ENCODE measurements around the gene CPEB4.

The CPEB4 gene

GRCh38 chr5:173851595-173852243 lies 36.4 kb upstream of the CPEB4 start:
- Histone ChIP-seq H3K4me1 (ENCODE audit: control insufficient read depth in 1 of 2, insufficient read depth in 2 of 2, low read length in 2 of 2) (no peaks in the 10 kb centered on the region), H3K4me3 (ENCODE audit: low read depth in 1 of 2, low read length in 2 of 2) (no peak overlapping the region), H3K27me3 (ENCODE audit: low read depth, low read length) (no peaks in the 10 kb centered on the region), H3K9me3 (ENCODE audit: control insufficient read depth in 1 of 2, low read length in 2 of 2) (peaks cover 5 to 10% of the 10 kb centered on the region in 2 donors), H3K27ac (ENCODE audit: low read length) (no peak overlapping the region), H3K36me3 (ENCODE audit: control insufficient read depth in 1 of 2, insufficient read depth in 2 of 2, low read length in 2 of 2) (no peaks in the 10 kb centered on the region)

GRCh38 chr5:173852790-173853359 lies 35.3 kb upstream of the CPEB4 start:
- Histone ChIP-seq H3K27me3 (ENCODE audit: low read depth, low read length) (no peaks in the 10 kb centered on the region), H3K4me1 (ENCODE audit: control insufficient read depth in 1 of 2, insufficient read depth in 2 of 2, low read length in 2 of 2) (no peaks in the 10 kb centered on the region), H3K4me3 (ENCODE audit: low read depth in 1 of 2, low read length in 2 of 2) (no peak overlapping the region), H3K9me3 (ENCODE audit: control insufficient read depth in 1 of 2, low read length in 2 of 2) (peaks cover 5 to 9% of the 10 kb centered on the region in 2 donors), H3K27ac (ENCODE audit: low read length) (no peak overlapping the region), H3K36me3 (ENCODE audit: control insufficient read depth in 1 of 2, insufficient read depth in 2 of 2, low read length in 2 of 2) (no peaks in the 10 kb centered on the region)

- no peak overlapping the region for H3K27ac ChIP-seq (ENCODE audit: low read length)
Measured at GRCh38 chr5:173853370-173854131, 34.6 kb upstream of the CPEB4 start.

DNA sequence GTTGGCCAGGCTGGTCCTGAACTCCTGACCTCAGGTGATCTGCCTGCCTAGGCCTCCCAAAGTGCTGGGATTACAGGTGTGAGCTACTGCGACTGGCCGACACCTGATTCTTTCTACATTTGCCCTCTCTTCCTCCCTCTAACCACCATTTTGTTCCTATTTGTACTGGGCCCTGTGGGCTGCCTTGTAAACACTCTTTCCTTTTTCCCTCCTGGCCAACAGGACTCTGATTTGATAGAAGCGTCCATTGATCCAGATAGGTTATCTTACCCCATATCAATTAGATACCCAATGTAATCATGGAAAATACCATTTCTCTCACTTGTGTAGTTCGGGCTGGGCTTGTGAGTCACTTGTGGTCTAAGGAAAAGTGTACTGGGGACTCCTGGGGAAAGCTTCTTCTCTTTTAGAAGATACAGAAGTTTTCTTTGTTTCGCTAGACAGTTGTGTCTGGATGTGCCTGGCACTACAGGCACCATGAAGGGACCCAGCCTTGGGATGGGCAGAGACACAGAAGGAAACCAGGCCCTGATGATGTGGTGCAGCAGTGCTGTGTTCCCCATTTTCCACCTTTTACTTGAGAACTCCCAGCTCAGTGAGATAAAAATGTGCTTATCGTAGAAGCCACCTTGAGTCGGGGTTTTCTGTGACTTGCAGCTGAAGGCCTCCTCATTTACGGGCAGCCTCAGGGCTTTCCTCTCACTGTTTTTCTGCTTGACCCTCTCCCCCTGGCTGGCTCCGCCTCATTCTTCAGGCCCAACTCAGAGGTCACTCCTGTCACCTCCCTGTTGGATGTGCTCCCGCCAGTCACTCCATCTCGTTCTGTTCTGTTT lies 32.8 kb upstream of the CPEB4 start:
- H3K4me1 ChIP-seq (ENCODE audit: control insufficient read depth in 1 of 2, insufficient read depth in 2 of 2, low read length in 2 of 2) = peaks cover 0 to 5% of the 10 kb centered on the region in 2 donors
- no peak overlapping the region for H3K27ac ChIP-seq (ENCODE audit: low read length)
- H3K36me3 ChIP-seq (ENCODE audit: control insufficient read depth in 1 of 2, insufficient read depth in 2 of 2, low read length in 2 of 2) = no peaks in the 10 kb centered on the region
- H3K9me3 ChIP-seq (ENCODE audit: control insufficient read depth in 1 of 2, low read length in 2 of 2) = no peaks in the 10 kb centered on the region
- no peak overlapping the region for H3K4me3 ChIP-seq (ENCODE audit: low read depth in 1 of 2, low read length in 2 of 2)
- no peaks in the 10 kb centered on the region for H3K27me3 ChIP-seq (ENCODE audit: low read depth, low read length)

More at GRCh38 chr5:173853370-173854131, 34.6 kb upstream of the CPEB4 start:
- Histone ChIP-seq H3K36me3 (ENCODE audit: control insufficient read depth in 1 of 2, insufficient read depth in 2 of 2, low read length in 2 of 2) (no peaks in the 10 kb centered on the region), H3K9me3 (ENCODE audit: control insufficient read depth in 1 of 2, low read length in 2 of 2) (peaks cover 2 to 5% of the 10 kb centered on the region in 2 donors), H3K4me3 (ENCODE audit: low read depth in 1 of 2, low read length in 2 of 2) (no peak overlapping the region), H3K4me1 (ENCODE audit: control insufficient read depth in 1 of 2, insufficient read depth in 2 of 2, low read length in 2 of 2) (no peaks in the 10 kb centered on the region), H3K27me3 (ENCODE audit: low read depth, low read length) (no peaks in the 10 kb centered on the region)

DNA sequence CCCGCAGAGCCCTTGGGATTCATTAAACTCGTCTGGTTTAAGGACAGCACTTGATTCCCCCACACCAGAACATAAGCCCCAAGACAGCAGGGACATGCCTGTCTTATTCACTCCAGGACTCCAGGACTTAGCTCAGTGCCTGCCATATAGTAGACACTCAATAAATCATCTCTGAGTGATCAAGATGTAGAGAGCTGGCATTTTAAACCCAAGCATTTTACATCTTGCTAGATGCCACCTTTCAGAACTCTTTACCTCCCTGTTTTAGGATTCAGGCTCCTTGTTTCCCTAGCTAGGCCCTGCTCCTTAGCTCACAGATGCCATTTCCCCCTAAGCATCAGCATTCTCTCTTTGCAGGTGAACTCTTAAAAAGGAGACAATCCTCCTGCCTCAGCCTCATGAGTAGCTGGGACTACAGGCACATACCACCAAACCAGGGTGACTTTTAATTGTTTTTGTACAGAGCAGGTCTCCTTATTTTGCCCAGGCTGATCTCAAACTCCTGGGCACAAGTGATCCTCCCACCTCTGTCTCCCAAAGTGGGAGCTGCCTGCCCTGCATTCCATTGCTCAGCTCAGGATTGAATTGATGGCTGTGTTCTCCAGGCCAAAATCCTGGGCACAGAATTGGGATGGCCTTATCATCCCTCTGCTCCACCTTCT lies 32.0 kb upstream of the CPEB4 start:
- peaks cover 0 to 5% of the 10 kb centered on the region in 2 donors for H3K4me1 ChIP-seq (ENCODE audit: control insufficient read depth in 1 of 2, insufficient read depth in 2 of 2, low read length in 2 of 2)
- H3K27ac ChIP-seq (ENCODE audit: low read length) = no peak overlapping the region
- H3K4me3 ChIP-seq (ENCODE audit: low read depth in 1 of 2, low read length in 2 of 2) = no peak overlapping the region
- H3K9me3 ChIP-seq (ENCODE audit: control insufficient read depth in 1 of 2, low read length in 2 of 2) = no peaks in the 10 kb centered on the region
- no peaks in the 10 kb centered on the region for H3K27me3 ChIP-seq (ENCODE audit: low read depth, low read length)
- no peaks in the 10 kb centered on the region for H3K36me3 ChIP-seq (ENCODE audit: control insufficient read depth in 1 of 2, insufficient read depth in 2 of 2, low read length in 2 of 2)

- Histone ChIP-seq H3K4me1 (ENCODE audit: control insufficient read depth in 1 of 2, insufficient read depth in 2 of 2, low read length in 2 of 2) (peaks cover 0 to 5% of the 10 kb centered on the region in 2 donors), H3K4me3 (ENCODE audit: low read depth in 1 of 2, low read length in 2 of 2) (no peak overlapping the region), H3K27me3 (ENCODE audit: low read depth, low read length) (no peaks in the 10 kb centered on the region), H3K9me3 (ENCODE audit: control insufficient read depth in 1 of 2, low read length in 2 of 2) (no peaks in the 10 kb centered on the region), H3K27ac (ENCODE audit: low read length) (no peak overlapping the region), H3K36me3 (ENCODE audit: control insufficient read depth in 1 of 2, insufficient read depth in 2 of 2, low read length in 2 of 2) (no peaks in the 10 kb centered on the region)
Measured at GRCh38 chr5:173857234-173857633, 30.9 kb upstream of the CPEB4 start.

DNA sequence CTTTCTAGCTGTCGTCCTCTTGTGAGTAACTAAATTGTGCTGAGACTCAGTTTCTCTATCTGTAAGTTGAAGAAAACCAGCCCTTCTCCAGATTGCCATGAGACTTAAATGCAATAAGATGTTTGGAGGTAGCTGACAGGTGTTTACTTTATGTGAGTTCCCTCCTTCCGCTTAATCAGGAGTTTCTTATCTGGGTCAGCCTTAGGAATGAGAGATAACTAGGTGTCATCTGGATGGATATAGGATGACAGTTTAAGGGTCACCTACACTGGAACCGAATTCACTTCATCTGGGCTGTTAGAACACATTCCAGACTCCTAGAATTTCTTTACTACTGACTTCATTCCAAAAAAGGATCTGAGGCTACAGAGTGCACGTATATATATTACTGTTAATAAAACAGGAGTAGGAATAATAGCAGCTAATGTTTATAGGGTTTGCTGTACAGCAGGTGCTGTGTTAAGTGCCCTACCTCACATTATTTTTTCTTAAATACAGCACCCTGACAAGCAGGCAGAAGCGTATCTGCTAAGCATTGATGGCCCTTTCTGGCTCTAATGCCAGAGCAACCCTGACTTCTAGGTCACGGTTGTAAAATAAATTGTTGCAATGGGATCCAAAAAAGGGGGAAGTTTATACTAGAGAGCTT lies 30.0 kb upstream of the CPEB4 start:
- Histone ChIP-seq H3K27ac (ENCODE audit: low read length) (no peak overlapping the region), H3K4me1 (ENCODE audit: control insufficient read depth in 1 of 2, insufficient read depth in 2 of 2, low read length in 2 of 2) (peaks cover 0 to 5% of the 10 kb centered on the region in 2 donors), H3K36me3 (ENCODE audit: control insufficient read depth in 1 of 2, insufficient read depth in 2 of 2, low read length in 2 of 2) (no peaks in the 10 kb centered on the region), H3K9me3 (ENCODE audit: control insufficient read depth in 1 of 2, low read length in 2 of 2) (no peaks in the 10 kb centered on the region), H3K27me3 (ENCODE audit: low read depth, low read length) (no peaks in the 10 kb centered on the region), H3K4me3 (ENCODE audit: low read depth in 1 of 2, low read length in 2 of 2) (no peak overlapping the region)

- Histone ChIP-seq H3K27ac (ENCODE audit: low read length) (no peak overlapping the region), H3K27me3 (ENCODE audit: low read depth, low read length) (no peaks in the 10 kb centered on the region), H3K9me3 (ENCODE audit: control insufficient read depth in 1 of 2, low read length in 2 of 2) (no peaks in the 10 kb centered on the region), H3K4me1 (ENCODE audit: control insufficient read depth in 1 of 2, insufficient read depth in 2 of 2, low read length in 2 of 2) (peaks cover 0 to 5% of the 10 kb centered on the region in 2 donors), H3K36me3 (ENCODE audit: control insufficient read depth in 1 of 2, insufficient read depth in 2 of 2, low read length in 2 of 2) (no peaks in the 10 kb centered on the region), H3K4me3 (ENCODE audit: low read depth in 1 of 2, low read length in 2 of 2) (no peak overlapping the region)
Measured at GRCh38 chr5:173858670-173859407, 29.3 kb upstream of the CPEB4 start.

GRCh38 chr5:173859408-173860159 lies 28.6 kb upstream of the CPEB4 start:
- Histone ChIP-seq H3K27ac (ENCODE audit: low read length) (no peak overlapping the region), H3K9me3 (ENCODE audit: control insufficient read depth in 1 of 2, low read length in 2 of 2) (no peaks in the 10 kb centered on the region), H3K36me3 (ENCODE audit: control insufficient read depth in 1 of 2, insufficient read depth in 2 of 2, low read length in 2 of 2) (no peaks in the 10 kb centered on the region), H3K4me3 (ENCODE audit: low read depth in 1 of 2, low read length in 2 of 2) (no peak overlapping the region), H3K4me1 (ENCODE audit: control insufficient read depth in 1 of 2, insufficient read depth in 2 of 2, low read length in 2 of 2) (peaks cover 0 to 5% of the 10 kb centered on the region in 2 donors), H3K27me3 (ENCODE audit: low read depth, low read length) (no peaks in the 10 kb centered on the region)
